OCI-LY1 (cell line): ENCODE measurements around the gene YPEL2.

Experiments
- H2AFZ ChIP-seq: fragments of 200-600 bp; sonication (generic), shearing (Covaris generic); 2 replicates; pipeline ENCODE4 v1.6.0; 2014; ENCODE audit warnings: antibody characterized with exemption, mild to moderate bottlenecking, low read length
- H3F3A ChIP-seq: fragments of 200-600 bp; sonication (generic), shearing (Covaris generic); 2 replicates; pipeline ENCODE4 v1.6.0; 2014; ENCODE audit warnings: mild to moderate bottlenecking, antibody characterized with exemption, low read length, moderate library complexity; ENCODE audit not compliant: insufficient read depth
- H3K27ac ChIP-seq: fragments of 200-600 bp; sonication (generic); 2 replicates; pipeline ENCODE4 v1.5.1; 2014; ENCODE audit warnings: low read length, mixed run types, mild to moderate bottlenecking, low read depth; ENCODE audit not compliant: poor library complexity, severe bottlenecking
- H3K27me3 ChIP-seq: fragments of 200-600 bp; sonication (generic); 2 replicates; pipeline ENCODE4 v1.6.0; 2014; ENCODE audit warnings: antibody characterized with exemption, mild to moderate bottlenecking, low read length, moderate library complexity; ENCODE audit not compliant: insufficient read depth
- H3K36me3 ChIP-seq: fragments of 200-600 bp; sonication (generic); 2 replicates; pipeline ENCODE4 v1.6.1; 2014; ENCODE audit warnings: mild to moderate bottlenecking, antibody characterized with exemption, low read length, moderate library complexity, mixed read lengths; ENCODE audit not compliant: insufficient read depth
- H3K4me1 ChIP-seq: fragments of 200-600 bp; sonication (generic); 2 replicates; pipeline ENCODE4 v1.5.1; 2014; ENCODE audit warnings: mild to moderate bottlenecking, low read length, moderate library complexity; ENCODE audit not compliant: insufficient read depth, severe bottlenecking
- H3K4me2 ChIP-seq: fragments of 200-600 bp; sonication (generic), shearing (Covaris generic); 2 replicates; pipeline ENCODE4 v1.6.1; 2014; ENCODE audit warnings: low read length
- H3K4me3 ChIP-seq: fragments of 200-600 bp; sonication (generic); 2 replicates; pipeline ENCODE4 v1.5.1; 2014; ENCODE audit warnings: low read length, low read depth, mild to moderate bottlenecking, mixed read lengths; ENCODE audit not compliant: poor library complexity, severe bottlenecking
- H3K79me2 ChIP-seq: fragments of 200-600 bp; shearing (Covaris generic); 2 replicates; pipeline ENCODE4 v1.6.1; 2016; ENCODE audit warnings: mixed run types, low read length, mixed read lengths; ENCODE audit not compliant: insufficient read depth
- H3K9ac ChIP-seq: fragments of 200-600 bp; sonication (generic), shearing (Covaris generic); 2 replicates; pipeline ENCODE4 v1.6.1; 2014; ENCODE audit warnings: mild to moderate bottlenecking, low read length, mixed read lengths
- H3K9me2 ChIP-seq: fragments of 200-600 bp; sonication (generic), shearing (Covaris generic); 2 replicates; pipeline ENCODE4 v1.6.1; 2014; ENCODE audit warnings: low read depth, mild to moderate bottlenecking, low read length, mixed read lengths
- H3K9me3 ChIP-seq: fragments of 200-600 bp; shearing (Covaris generic); 2 replicates; pipeline ENCODE4 v1.6.1; 2014; ENCODE audit warnings: low read length, mixed read lengths
- H4K20me1 ChIP-seq: fragments of 200-600 bp; sonication (generic), shearing (Covaris generic); 2 replicates; pipeline ENCODE4 v1.6.0; 2016; ENCODE audit warnings: mild to moderate bottlenecking, low read length; ENCODE audit not compliant: insufficient read depth
- EZH2 ChIP-seq: fragments of 200-600 bp; sonication (generic), shearing (Covaris generic); IDR thresholded peaks from 2 replicates; pipeline ENCODE4 v1.8.0; 2017; ENCODE audit warnings: borderline replicate concordance, mixed run types, mild to moderate bottlenecking, antibody characterized with exemption, low read length, moderate library complexity, mixed read lengths
- TF ChIP-seq, protein P1 (sequence below): fragments of 200-600 bp; sonication (generic), shearing (Covaris generic); IDR thresholded peaks from 2 replicates; pipeline ENCODE4 v1.5.1; 2017; ENCODE audit warnings: mild to moderate bottlenecking, antibody characterized with exemption, low read length, moderate library complexity, mixed read lengths

The YPEL2 gene

DNA sequence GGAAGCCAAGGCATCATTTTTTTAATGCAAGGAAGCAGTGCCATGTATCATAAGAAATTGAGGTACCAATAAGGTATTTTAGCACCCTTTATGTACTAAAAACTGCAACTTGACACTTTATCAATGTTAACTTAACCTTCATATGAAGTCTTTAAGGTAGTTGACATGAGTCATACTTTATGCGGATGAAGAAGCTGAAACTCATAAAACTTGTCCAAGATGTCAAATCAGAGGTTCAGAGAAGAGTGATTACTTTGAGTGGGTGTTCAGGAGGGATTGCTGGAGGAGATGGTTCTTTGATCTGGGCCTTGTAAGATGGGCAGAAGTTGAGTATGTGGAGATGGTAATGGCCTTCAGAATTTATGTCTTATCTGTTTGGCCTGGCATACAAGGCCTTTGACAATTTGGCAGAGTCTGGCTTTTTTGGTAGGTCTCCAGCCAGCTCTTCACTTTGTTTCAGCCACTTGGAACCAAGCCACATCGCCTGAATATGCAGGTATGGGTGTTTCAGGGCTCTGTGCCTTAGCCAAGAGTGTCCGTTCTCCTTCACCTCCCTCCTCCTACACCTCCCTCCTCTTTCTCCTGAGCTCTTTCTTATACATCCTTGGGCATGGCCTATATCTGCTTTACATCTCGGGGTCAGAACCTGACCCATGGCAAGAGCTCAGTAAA, 23.7 kb downstream of the YPEL2 start:
- TF ChIP-seq, protein P1, sequence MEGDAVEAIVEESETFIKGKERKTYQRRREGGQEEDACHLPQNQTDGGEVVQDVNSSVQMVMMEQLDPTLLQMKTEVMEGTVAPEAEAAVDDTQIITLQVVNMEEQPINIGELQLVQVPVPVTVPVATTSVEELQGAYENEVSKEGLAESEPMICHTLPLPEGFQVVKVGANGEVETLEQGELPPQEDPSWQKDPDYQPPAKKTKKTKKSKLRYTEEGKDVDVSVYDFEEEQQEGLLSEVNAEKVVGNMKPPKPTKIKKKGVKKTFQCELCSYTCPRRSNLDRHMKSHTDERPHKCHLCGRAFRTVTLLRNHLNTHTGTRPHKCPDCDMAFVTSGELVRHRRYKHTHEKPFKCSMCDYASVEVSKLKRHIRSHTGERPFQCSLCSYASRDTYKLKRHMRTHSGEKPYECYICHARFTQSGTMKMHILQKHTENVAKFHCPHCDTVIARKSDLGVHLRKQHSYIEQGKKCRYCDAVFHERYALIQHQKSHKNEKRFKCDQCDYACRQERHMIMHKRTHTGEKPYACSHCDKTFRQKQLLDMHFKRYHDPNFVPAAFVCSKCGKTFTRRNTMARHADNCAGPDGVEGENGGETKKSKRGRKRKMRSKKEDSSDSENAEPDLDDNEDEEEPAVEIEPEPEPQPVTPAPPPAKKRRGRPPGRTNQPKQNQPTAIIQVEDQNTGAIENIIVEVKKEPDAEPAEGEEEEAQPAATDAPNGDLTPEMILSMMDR: no peak
- TF ChIP-seq EZH2: no peak
- Histone ChIP-seq H2AFZ (no peak overlapping the region), H3K4me3 (no peak overlapping the region), H3K27me3 (no peaks in the 10 kb centered on the region), H3K79me2 (no peaks in the 10 kb centered on the region), H3K27ac (no peak overlapping the region), H3K9ac (no peak overlapping the region), H3K9me3 (no peaks in the 10 kb centered on the region), H3K9me2 (no peaks in the 10 kb centered on the region), H3K4me2 (no peak overlapping the region), H3F3A (no peaks in the 10 kb centered on the region), H3K4me1 (no peaks in the 10 kb centered on the region), H3K36me3 (no peaks in the 10 kb centered on the region), H4K20me1 (no peaks in the 10 kb centered on the region)

DNA sequence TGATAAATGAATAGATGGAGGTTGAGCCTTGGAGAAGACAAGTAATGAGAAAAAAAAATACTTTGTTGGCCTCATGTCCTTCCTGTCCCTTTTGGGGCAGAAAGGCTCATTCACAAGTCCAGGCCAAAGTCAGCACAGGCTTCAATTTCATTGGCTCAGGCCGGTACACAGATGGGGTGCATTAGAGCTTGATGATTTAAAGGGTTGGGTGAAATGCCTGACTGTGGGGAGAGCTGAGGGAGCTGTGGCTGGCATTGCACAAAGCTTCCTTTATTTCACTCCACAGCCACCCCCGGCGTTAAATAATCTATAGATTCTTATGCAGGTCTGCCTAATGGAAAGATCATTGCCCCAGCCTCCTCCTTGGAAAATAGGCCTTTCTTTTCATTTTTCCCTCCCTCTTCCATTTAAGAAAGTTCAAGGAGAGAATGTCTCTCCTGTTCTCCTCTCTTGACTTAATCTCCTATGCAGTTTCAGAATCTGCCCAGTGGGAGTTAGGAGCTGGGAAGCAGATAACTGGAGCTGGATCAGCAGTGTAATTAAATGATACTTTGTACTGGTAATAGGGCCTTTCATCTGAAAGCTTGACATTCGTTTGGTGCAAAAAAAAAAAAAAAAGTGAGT, 24.4 kb downstream of the YPEL2 start:
- Histone ChIP-seq H2AFZ (no peak overlapping the region), H3K9me2 (no peaks in the 10 kb centered on the region), H3K9me3 (no peaks in the 10 kb centered on the region), H3K36me3 (no peaks in the 10 kb centered on the region), H3K4me2 (no peak overlapping the region), H4K20me1 (no peaks in the 10 kb centered on the region), H3K27me3 (no peaks in the 10 kb centered on the region), H3K27ac (no peak overlapping the region), H3K4me3 (no peak overlapping the region), H3F3A (no peaks in the 10 kb centered on the region), H3K79me2 (no peaks in the 10 kb centered on the region), H3K9ac (no peak overlapping the region), H3K4me1 (no peaks in the 10 kb centered on the region)
- TF ChIP-seq, protein P1: no peak
- TF ChIP-seq EZH2: no peak

DNA sequence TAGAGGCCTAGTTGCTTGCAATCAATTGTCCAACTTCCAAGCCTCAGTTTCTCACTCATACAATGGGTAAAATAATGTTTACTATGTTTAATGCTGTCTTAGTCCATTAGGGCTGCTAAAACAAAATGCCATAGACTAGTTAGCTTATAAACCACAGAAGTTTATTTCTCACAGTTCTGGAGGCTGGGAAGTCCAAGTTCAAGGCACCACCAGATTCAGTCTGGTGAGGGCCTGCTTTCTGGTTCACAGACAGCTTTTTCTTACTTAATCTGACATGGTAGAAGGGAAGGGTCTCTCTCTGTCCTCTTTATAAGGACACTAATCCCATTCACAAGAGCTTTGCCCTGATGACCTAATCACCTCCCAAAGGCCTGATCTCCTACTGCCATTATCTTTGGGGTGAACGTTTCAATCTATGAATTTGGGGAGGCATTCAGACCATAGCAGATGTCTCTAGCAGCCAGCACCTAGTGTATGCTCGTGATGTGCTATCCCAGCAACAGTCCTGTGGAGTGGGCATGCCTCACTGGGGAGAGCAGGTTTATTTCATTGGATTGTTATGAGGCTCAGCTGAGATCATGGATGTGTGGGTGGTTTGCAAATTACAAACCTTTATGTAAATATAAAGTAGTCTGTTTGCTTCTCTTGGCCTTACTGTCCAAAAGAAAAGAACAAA, 25.2 kb downstream of the YPEL2 start:
- no peaks in the 10 kb centered on the region for H3F3A ChIP-seq
- H3K4me2 ChIP-seq: no peak overlapping the region
- H4K20me1 ChIP-seq: no peaks in the 10 kb centered on the region
- H3K27me3 ChIP-seq: no peaks in the 10 kb centered on the region
- TF ChIP-seq EZH2: no peak
- TF ChIP-seq, protein P1: no peak
- no peaks in the 10 kb centered on the region for H3K9me3 ChIP-seq
- H2AFZ ChIP-seq: no peak overlapping the region
- H3K27ac ChIP-seq: no peak overlapping the region
- H3K36me3 ChIP-seq: no peaks in the 10 kb centered on the region
- H3K79me2 ChIP-seq: no peaks in the 10 kb centered on the region
- no peaks in the 10 kb centered on the region for H3K9me2 ChIP-seq
- H3K9ac ChIP-seq: no peak overlapping the region
- H3K4me1 ChIP-seq: no peaks in the 10 kb centered on the region
- no peak overlapping the region for H3K4me3 ChIP-seq
